ENCODE data around the gene MYH9.
"Not testable (repeated sequence)": the region's sequence is repeated elsewhere in the genome, so short reads cannot be mapped to it uniquely, and the experiment has no call there.

Gene MYH9

DNA sequence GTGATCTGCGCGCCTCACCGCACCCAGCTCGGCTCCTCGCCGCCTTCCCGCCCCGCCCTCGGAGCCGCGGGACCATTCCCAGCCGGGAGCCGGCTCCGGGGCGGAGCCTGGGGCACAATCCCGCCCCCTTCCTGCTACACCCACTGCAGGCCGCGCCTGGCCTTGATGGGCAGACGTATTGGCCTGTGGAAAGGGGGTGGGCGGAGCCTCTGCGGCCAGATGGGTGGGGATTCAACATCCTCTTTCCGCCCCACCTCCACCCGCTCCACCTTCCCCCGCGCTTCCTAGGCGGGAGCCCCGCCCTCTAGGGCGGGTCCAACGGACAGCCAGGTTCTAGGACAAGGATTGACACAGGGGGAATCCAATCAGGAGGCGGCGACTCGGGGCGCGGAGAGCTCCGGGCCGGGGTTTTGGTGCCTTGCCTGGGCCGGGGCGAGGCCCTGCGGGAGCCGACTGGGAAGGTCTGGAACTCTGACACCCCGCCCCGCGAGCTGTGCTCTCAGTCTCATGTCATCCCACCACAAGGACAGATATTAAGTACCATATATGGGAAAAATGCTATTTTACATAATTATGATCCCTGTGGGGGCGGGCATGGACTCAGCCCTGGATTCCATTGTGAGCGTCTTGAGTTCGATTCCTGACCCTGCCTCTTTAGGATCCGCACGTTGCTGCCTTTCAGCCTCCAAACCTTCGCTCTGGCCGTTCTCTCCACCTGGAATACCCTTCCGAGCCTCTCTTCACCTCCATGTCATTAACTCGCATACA lies at the start of gene MYH9:
TSS of gene MYH9 (minus strand) at position 9 of the 768 bp plus-strand sequence. CDS start 38,731 bp downstream, outside the sequence.
- DNase-seq = peak; percentile 99

DNA sequence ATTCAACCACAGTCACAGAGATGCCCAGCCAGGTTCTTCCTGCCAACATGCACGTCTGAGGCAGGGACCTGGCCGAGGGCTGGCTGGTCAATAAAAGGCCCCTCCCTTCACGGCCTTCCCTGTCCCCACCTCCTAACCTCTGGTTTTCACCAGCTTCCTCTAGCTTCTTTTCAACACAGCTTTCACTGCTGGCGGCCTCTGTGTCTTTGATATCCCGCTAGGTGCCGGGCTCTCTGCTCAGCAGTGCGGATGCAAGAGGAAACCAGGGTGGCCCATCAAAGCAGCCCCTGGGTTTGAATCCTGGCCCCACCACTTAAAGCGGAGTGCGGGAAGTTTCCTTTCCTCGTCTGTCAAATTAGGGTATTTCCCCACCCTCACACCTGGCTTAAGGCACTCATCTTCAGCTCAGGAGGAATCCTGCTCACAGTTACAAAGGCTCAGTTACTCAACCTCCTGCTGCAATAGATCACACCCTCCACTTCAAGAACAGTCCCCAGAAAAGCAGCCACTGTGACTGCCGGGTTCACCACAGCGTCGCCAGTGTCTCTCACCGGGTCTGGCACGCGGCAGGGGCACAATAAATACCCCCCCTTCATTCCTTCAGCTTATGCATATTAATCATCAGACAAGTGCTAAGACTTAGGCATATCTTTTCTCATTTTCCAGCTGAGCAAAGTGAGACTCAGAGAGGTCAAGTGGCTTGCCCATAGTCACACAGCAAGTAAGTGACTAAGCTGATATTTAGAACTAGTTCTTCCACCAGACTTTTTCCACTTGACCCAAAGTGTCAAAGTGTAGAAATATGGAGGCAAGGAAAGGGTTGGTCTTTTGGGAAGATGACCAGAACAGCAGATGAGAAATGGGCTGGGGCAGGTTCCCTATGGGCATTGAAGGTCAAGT lies 48.0 kb upstream of the MYH9 start:
- DNase-seq = no peak

DNA sequence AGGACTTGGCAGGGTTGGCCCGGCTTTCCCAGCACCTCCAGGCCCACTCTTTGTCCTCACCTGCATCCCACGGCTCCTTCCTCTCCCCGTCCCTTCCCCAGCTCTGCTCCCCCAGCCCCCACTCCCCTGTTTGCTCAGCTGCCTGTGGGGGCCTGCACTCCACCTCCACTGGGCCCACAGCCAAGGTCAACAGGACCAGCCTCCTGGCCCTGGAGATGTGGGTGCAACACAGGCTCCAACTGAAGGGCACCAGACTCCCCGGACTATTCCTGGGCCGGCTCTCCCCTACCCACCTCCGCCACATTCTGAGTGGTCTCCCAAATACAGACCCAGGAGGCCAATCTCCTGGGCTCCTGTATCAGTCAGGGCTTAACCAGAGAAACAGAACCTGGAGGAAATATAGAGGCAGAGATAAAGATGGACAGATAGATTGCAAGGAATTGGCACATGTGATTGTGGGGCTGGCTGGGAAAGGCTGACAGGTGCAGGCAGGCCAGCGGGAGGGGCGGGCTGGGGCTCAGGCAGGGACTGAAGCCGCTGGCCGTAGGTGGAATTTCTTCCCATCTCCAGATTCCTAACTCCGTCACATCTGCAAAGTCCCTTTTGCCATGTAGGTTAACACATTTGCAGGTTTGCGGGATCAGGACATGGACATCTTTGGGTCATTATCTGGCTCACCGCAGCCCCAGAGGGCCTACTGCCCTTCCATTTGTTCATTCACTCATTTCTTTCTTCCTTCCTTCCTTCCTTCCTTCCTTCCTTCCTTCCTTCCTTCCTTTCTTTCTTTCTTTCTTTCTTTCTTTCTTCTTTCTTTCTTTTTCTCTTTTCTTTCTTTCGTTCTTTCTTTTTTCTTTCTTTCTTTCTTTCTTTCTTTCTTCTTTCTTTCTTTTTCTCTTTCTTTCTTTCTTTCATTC lies 45.8 kb upstream of the MYH9 start:
- peak; percentile 93 for DNase-seq

DNA sequence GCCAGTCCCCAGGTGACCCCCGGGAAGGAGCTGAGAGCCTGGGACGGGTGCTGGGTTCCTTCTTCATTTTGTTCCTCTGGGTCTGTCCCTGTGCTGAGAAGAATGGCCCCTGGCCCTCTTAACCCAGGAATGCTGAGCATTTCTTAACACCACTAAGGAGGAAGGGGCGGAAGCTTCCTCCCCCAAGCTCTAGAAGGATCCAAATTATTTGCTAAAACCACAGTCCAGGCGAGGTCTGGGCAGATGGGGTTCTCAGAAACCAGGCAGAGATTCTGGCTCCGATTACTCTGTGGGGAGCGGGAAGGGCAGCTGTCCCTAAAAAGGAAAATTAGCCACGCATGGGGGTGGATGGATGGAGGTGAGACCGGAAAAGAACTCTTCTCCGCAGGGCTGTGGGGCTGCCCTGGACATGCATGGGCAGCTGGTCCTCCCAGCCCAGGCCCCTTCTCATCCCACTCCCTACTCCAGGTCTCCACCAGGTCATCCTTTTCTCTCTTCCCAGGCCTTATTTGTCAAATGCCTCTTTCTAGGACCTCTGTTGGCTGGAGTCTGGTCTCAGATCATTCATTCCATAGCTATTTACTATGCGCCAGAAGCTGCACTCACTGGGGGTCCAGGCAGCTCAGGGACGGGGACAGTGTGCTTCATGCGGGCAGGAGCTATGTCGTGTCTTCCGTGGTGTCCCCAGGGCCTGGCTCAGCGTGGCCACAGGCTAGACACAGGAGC lies 45.0 kb upstream of the MYH9 start:
- no peak for DNase-seq

DNA sequence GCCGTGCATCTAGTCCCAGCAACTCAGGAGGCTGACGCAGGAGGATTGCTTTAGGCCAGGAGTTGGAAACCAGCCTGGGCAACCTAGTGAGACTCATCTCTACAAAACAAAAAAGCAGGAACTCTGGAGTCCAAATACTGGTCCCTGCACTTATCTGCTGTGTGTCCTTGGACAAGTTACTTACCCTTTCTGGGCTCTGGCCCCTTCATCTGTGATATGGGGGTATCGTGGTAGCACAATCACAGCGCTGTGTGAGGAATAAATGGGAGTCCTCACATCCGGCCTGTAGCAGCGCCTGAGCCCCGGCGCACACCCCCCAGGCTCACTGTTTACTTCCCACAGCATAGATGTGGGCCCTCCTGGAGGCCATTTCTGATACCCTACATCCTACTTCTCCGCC lies 44.2 kb upstream of the MYH9 start:
- DNase-seq = no peak

DNA sequence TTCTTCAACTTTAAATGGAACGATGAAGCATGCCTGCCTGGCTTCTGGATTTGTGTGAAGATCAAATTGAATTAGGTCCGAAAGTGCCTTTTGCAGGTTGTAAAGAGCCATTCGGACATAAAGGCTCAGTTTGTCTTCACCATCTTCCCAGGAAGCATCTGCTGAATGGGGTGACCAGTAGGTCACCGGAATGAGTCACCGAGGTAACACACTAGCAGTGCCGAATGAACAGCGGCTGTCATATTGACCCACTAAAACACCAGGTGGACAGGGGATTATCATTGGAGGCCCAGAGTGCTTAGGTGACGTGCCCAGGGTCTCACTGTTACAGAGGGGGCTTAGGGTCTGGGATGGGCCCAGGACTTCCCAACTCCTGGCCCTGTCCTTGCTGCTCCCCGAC lies 43.1 kb upstream of the MYH9 start:
- DNase-seq = no peak

DNA sequence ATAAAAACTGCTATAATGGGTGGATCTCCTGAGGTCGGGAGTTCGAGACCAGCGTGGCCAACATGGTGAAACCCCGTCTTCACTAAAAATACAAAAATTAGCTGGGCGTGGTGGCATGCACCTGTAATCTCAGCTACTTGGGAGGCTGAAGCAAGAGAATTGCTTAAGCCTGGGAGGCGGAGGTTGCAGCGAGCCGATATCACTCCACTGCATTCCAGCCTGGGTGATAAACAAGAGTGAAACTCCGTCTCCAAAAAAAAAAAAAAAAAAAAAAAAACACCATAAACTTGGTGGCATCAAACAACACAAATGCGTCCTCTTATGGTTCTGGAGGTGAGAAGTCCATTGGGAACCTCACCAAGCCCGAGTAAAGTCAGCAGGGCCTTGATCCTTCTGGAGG lies 40.2 kb upstream of the MYH9 start:
- not testable (repeated sequence) for DNase-seq

DNA sequence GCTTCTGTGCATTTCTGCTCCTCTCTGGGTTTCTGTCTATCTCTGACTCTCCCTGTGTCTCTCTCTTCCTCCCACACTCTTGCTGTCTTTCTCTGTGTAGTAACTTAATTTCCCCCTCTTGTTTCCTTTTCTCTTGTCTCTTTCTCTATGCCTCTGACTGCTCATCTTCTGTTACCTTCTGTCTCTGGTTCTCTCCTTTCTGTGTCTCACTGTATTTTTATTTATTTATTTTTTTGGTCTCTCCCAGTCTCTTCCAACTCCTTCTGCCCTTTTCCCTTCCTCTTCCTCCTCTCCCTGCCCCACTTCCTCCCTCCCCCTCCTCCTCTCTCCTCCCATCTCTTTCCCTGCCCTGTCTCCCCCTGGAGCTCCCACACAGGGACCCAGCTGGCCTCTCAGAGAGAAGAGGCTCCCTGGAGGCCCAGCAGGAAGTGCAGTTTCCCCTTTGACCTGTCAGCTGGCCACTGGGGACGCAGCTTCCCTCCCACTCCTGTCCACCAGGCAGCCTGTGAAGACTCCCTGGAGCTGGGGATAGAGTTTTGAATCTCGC lies 38.3 kb upstream of the MYH9 start:
- peak; percentile 12 for DNase-seq

DNA sequence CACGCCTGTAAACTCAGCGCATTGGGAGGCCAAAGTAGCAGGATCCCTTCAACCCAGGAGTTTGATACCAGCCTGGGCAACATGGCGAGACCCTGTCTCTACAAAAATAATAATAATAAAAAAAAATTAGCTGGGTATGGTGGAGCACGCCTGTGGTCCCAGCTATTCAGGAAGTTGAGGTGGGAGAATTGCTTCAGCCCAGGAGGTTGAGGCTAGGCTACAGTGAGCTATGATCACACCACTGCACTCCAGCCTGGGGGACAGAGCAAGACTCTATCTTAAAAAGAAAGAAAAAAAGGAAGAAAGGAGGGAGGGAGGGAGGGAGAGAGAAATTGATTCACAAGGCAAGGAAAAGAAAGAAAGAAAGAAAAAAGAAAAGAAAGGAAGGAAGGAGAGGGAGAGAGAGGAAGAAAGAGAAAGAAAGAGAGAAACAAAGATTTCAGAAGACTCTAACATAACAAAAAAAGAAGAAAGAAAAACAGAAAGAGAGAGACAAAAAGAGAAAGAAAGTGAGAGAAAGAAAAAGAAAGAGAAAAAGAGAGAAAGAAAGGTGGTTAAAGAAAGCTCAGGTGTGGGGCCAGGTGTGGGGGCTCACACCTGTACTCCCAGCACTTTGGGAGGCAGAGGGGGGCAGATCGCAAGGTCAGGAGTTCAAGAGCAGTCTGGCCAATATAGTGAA lies 37.3 kb upstream of the MYH9 start:
- DNase-seq = no peak

DNA sequence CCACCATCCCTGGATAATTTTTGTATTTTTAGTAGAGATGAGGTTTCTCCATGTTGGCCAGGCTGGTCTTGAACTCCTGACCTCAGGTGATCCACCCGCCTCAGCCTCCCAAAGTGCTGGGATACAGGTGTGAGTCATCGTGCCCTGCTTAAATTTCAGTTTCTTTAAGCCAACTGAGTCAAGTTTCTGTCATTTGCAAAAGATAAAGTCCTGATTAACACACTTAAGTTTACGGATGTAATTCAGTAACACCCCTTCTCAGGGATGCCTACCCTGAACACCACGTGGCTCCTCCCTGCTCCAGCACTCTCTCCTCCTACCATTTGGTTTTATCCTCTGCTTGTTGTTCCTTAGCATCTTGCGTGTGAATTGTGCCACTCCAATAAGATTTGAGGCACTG lies 36.7 kb upstream of the MYH9 start:
- not testable (repeated sequence) for DNase-seq

DNA sequence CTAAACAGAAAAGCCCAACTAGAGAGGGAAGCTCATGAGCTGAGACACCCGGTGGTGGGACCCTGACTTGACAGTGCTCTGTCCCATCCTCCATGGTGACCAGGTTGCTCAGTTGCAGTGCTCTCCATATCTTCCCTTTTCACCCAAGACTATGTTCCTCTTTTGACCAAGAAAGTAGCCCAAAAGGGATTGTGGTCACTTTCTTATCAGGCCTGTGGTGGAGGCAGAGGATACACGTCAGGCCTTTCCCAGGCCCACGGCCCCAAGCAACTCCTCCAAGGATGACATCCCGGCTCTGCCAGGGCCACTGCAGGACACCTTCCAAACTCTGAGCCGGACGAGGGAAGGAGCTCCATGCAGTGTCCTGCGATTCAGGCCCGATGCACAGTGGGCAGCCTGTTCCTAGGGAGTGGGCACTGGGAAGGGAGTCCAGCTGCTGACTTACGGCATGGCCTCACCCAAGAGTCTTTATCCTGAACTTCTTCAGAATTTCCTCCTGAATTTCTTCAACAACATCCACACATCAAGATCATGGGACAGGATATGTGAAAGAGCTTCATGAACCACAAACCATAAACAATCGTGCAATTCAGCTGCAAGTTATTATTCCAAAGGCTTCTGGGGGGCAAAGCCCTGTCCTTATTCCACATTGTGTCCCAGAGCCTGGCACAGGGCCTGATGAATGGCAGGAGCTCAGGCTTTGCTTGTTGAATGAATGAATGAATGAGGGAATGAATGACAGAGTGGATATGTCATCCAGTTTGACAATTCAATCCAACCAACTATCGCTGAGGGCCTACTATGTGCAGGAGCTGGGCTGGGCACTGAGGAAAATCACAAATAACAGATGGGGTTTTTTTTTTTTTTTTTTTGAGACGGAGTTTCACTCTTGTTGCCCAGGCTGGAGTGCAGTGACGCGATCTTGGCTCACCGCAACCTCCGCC lies 36.0 kb upstream of the MYH9 start:
- no peak for DNase-seq

DNA sequence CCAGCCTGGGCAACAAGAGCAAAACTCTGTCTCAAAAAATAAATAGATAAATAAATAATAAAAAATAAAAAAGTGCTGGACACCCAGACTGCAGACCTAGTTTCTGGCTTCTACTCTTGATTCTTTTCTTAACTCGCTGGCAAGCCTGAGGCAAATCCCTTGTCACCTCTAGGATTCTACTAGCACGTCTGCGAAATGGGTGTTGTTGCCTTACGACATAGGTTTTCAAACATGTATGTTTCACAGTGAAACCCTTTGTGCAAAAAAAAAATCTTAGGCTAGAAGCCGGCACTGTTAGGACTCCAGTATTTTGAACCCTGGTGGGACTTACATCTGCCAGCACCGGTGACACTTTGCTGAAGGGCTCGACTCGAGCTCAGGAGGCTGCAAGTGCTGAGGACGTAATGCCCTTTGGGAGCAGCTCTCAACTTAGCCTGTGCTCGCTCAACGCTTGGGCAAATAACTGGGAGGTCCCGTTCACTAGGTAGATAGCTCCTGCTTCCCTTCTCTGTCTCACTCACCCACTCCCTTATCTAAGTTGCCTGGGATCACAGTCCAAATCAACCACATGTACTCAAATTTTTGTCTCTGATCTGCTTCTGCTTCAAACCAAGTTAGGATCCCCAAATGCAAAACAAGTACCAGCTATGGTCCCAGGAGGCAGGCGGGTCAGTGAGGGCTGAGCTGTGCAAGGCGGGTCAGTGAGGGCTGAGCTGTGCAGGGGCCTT lies 34.7 kb upstream of the MYH9 start:
- no peak for DNase-seq

DNA sequence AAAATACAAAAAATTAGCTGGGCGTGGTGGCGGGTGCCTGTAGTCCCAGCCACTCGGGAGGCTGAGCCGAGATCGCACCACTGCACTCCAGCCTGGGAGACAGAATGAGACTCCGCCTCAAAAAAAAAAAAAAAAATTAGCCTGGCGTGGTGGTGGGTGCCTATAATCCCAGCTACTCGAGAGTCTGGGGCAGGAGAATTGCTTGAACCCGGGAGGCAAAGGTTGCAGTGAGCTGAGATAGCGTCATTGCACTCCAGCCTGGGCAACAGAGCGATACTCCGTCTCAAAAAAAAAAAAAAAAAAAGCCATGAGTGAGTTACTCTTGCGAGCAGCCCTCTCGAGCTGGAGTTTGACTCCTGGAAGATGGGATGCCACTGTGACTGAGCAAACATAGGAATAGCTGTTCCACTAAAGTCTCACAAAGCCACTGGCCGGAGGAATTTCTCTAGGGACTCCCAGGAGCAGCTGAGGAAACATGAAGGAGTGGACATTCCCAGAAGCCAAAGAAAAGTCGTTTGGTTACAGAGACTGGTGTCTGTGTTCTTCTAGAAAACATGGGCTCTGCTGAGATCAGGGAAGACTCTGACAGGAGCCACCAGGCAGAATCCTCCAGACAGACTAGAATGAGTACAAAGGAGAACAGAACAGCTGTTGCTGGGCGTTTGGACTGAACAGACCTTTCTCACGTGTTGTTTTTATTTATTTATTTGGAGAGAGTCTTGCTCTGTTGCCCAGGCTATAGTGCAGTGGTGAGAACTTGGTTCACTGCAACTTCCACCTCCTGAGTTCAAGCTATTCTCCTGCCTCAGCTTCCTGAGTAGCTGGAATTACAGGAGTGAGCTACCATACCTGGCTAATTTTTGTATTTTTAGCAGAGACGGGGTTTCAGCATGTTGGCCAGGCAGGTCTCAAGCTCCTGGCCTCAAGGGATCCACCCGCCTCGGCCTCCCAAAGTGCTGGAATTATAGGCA lies 32.4 kb upstream of the MYH9 start:
- DNase-seq = no peak

DNA sequence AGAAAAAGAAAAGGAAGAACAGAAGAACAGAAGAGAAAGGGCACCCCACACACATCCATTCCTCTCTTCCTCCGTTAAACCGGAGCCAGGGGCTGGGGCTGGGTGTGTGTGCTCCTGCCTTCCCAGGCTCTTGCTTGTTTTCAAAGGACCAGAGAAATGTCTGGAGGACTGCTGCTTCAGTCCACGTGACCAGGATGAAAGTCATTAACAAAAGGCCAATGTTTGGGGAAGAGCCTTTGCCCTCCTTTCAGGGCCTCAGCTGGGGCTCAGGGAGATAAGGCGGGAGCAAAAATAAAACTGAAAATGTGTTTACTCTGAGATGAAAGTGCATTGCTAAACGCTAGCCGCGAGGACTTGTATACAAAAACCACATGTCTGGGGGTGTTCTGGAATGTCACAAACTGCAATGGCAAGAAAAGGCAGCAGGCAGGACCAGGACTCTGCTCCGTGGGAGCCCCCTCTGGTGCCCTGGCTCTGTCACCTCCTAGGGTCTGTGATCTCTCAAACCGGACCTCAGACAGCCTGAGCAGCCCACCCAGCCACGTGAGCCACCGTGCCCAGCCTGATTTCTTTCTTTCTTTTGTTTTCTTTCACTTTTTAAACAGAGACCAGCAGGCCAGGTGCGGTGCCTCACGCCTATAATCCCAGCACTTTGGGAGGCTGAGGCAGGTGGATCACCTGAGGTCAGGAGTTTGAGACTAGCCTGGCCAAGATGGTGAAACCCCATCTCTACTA lies 31.6 kb upstream of the MYH9 start:
- no peak for DNase-seq

DNA sequence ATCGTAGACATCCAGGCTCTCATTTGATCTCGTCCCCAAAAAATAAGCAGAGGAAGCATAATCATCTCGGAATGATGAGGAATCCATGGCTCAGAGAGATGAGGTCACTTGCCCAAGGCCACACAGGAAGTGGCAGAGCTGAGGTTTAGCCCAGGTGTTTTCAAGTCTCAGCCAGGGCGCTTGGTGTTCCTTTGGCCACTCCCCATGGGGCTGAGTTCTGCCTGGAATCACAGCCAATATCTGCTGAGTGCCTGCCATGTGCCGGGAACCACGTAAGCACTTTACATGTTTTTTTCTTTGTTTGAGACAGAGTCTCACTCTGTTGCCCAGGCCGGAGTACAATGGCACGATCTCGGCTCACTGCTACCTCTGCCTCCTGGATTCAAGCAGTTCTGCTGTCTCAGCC lies 29.5 kb upstream of the MYH9 start:
- DNase-seq = no peak

DNA sequence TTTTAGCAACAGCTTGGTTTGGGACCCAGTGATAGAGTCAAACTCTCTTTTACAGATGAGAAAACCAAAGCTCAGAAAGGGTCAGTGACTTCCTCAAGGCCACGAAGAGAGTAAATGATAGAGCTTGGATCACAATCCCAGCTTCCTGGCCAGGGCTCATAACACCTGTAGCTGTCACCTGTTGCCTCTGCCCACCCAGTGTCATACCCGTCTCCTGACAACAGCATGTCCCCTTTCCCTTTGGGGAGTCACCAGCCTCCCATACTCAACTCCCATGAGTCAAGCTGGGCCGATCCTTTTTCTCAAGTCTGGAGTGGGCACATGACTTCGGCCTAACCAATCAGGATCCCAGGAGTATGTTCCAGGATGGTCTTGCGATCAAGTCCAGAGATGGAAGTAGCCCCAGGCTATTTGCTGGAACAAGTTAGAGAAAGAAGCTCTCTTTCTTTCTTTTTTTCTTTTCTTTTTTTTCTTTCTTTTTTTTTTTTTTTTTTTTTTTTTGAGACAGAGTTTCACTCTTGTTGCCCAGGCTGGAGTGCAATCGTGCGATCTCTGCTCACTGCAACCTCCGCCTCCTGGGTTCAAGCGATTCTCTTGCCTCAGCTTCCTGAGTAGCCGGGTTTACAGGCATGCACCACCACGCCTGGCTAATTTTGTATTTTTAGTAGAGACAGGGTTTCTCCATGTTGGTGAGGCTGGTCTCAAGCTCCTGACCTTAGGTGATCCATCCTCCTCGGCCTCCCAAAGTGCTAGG lies 27.8 kb upstream of the MYH9 start:
- no peak for DNase-seq
